ENCODE measurements around the gene CTAG1A. TPM values are rescaled to one million over a fixed set of nuclear protein-coding genes. Genes with fewer than 3 reads are reported as not detected.

Gene CTAG1A
- total and polyA plus RNA-seq, 2 donors (not counting 1 experiment from before 2014, with no cell fraction given), result not detected

DNA sequence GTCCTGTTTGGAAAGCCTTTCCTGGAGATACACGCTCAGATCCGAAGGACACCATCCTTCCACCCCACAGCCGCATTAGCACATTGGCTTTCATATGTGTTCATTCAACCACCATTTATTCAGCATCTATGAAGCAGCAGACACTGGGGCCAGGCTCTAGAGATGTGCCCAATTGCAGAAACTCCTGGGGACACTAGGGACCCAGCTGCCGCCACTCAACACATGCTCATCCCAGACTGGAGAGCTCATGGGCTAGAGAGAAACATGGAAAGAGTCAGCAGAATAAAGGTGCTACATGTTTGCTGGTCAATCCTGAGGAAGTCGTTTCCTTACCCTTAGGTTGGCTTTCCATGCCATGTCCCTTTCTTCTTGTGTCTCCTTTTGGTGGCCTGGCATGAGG lies 7.6 kb downstream of the CTAG1A start:
- Histone ChIP-seq H3K27me3 (replicated peaks in 1 of 4; ENCODE audit: control extremely low read depth in 1 of 4, control insufficient read depth in 3 of 4, insufficient read depth in 4 of 4, low read length in 3 of 4) (no peaks in the 10 kb centered on the region), H3K4me2 (replicated peaks; ENCODE audit: low read depth, low read length, poor library complexity, severe bottlenecking) (no peak overlapping the region), H3K36me3 (replicated peaks in 1 of 2; ENCODE audit: control extremely low read depth in 1 of 2, control insufficient read depth in 1 of 2, extremely low read depth in 1 of 2, insufficient read depth in 2 of 2, low read length in 1 of 2) (no peaks in the 10 kb centered on the region), H3K9ac (ENCODE audit: low read length) (no peak overlapping the region), H3K79me2 (ENCODE audit: control insufficient read depth, insufficient read depth, low read length) (no peaks in the 10 kb centered on the region), H2AFZ (ENCODE audit: insufficient read depth, low read depth, low read length, poor library complexity, severe bottlenecking) (no peak overlapping the region), H3K27ac (ENCODE audit: low read length in 2 of 2) (no peak overlapping the region), H3K4me1 (ENCODE audit: control insufficient read depth in 2 of 2, insufficient read depth in 2 of 2, low read length in 2 of 2) (no peaks in the 10 kb centered on the region), H3K9me3 (ENCODE audit: control extremely low read depth in 1 of 3, control insufficient read depth in 2 of 3, insufficient read depth in 1 of 3, low read length in 2 of 3) (peaks cover 0 to 11% (median 0%) of the 10 kb centered on the region in 3 donors), H4K20me1 (ENCODE audit: control insufficient read depth, insufficient read depth, low read length, poor library complexity, severe bottlenecking) (no peaks in the 10 kb centered on the region), H3K4me3 (ENCODE audit: control extremely low read depth in 1 of 5, extremely low read depth in 1 of 5, insufficient read depth in 1 of 5, low read depth in 2 of 5, low read length in 4 of 5) (no peak overlapping the region)
- Mint-ChIP-seq H3K27me3 (peaks cover 12% of the 10 kb centered on the region), H3K9me3 (ENCODE audit: insufficient read depth) (no peaks in the 10 kb centered on the region), H3K4me1 (no peaks in the 10 kb centered on the region), H3K27ac (no peak overlapping the region), H3K4me3 (no peak overlapping the region)
- intact Hi-C loops (cut with micrococcal nuclease), result no loop called here
- no CpG with 5 or more reads among the region's 5 CpGs for WGBS (ENCODE audit: insufficient coverage)
- DNase-seq (no peak), ATAC-seq (ENCODE audit: low read depth) (no peak)
- TF ChIP-seq, protein P1, sequence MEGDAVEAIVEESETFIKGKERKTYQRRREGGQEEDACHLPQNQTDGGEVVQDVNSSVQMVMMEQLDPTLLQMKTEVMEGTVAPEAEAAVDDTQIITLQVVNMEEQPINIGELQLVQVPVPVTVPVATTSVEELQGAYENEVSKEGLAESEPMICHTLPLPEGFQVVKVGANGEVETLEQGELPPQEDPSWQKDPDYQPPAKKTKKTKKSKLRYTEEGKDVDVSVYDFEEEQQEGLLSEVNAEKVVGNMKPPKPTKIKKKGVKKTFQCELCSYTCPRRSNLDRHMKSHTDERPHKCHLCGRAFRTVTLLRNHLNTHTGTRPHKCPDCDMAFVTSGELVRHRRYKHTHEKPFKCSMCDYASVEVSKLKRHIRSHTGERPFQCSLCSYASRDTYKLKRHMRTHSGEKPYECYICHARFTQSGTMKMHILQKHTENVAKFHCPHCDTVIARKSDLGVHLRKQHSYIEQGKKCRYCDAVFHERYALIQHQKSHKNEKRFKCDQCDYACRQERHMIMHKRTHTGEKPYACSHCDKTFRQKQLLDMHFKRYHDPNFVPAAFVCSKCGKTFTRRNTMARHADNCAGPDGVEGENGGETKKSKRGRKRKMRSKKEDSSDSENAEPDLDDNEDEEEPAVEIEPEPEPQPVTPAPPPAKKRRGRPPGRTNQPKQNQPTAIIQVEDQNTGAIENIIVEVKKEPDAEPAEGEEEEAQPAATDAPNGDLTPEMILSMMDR (IDR thresholded peaks at IDR 0.05), result no peak
- no peak for TF ChIP-seq EZH2 (IDR thresholded peaks at IDR 0.05; ENCODE audit: borderline replicate concordance, insufficient read depth, low read depth, low read length, poor library complexity, severe bottlenecking)
- ChIA-PET POLR2A (no interaction called here), CTCF (interaction anchor here (1.0 kb wide), 1 partner anchor 249 kb away, joined by 3 read pairs; no protein-coding TSS in a partner anchor)

DNA sequence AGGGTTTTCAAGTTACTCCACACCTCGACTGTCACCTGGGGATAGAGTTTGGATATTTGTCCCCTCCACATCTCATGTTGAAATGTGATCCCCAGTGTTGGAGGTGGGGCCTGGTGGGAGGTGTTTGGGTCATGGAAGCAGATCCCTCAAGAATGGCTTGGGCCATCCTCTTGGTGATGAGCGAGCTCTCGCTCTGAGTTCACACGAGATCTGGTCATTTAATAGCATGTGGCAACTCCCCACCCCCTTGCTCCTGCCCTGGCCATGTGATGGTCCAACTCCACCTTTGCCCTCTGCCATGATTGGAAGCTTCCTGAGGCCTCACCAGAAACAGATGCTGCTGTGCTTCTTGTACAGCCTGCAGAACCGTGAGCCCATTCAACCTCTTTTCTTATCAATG lies 8.3 kb downstream of the CTAG1A start:
- no peak overlapping the region for H3K27ac Mint-ChIP-seq
- Histone ChIP-seq H3K4me3 (ENCODE audit: control extremely low read depth in 1 of 5, extremely low read depth in 1 of 5, insufficient read depth in 1 of 5, low read depth in 2 of 5, low read length in 4 of 5) (no peak overlapping the region), H3K4me2 (replicated peaks; ENCODE audit: low read depth, low read length, poor library complexity, severe bottlenecking) (no peak overlapping the region), H2AFZ (ENCODE audit: insufficient read depth, low read depth, low read length, poor library complexity, severe bottlenecking) (no peak overlapping the region), H3K9ac (ENCODE audit: low read length) (no peak overlapping the region), H3K79me2 (ENCODE audit: control insufficient read depth, insufficient read depth, low read length) (no peaks in the 10 kb centered on the region), H3K9me3 (ENCODE audit: control extremely low read depth in 1 of 3, control insufficient read depth in 2 of 3, insufficient read depth in 1 of 3, low read length in 2 of 3) (peaks cover 0 to 11% (median 0%) of the 10 kb centered on the region in 3 donors), H3K27ac (ENCODE audit: low read length in 2 of 2) (no peak overlapping the region), H3K4me1 (ENCODE audit: control insufficient read depth in 2 of 2, insufficient read depth in 2 of 2, low read length in 2 of 2) (no peaks in the 10 kb centered on the region), H3K36me3 (replicated peaks in 1 of 2; ENCODE audit: control extremely low read depth in 1 of 2, control insufficient read depth in 1 of 2, extremely low read depth in 1 of 2, insufficient read depth in 2 of 2, low read length in 1 of 2) (no peaks in the 10 kb centered on the region), H4K20me1 (ENCODE audit: control insufficient read depth, insufficient read depth, low read length, poor library complexity, severe bottlenecking) (no peaks in the 10 kb centered on the region), H3K27me3 (replicated peaks in 1 of 4; ENCODE audit: control extremely low read depth in 1 of 4, control insufficient read depth in 3 of 4, insufficient read depth in 4 of 4, low read length in 3 of 4) (no peaks in the 10 kb centered on the region)
- WGBS (ENCODE audit: insufficient coverage), result 100% methylated on average over 1 of the region's 5 CpGs
- DNase-seq, result no peak
- ChIA-PET POLR2A (no interaction called here), CTCF (no interaction called here)
- no peak for ATAC-seq (ENCODE audit: low read depth)
- intact Hi-C loops (cut with micrococcal nuclease), result no loop called here
- TF ChIP-seq, protein P1 (IDR thresholded peaks at IDR 0.05), result no peak
- TF ChIP-seq EZH2 (IDR thresholded peaks at IDR 0.05; ENCODE audit: borderline replicate concordance, insufficient read depth, low read depth, low read length, poor library complexity, severe bottlenecking), result no peak
- H3K27me3 Mint-ChIP-seq, result peaks cover 12% of the 10 kb centered on the region
- no peaks in the 10 kb centered on the region for H3K9me3 Mint-ChIP-seq (ENCODE audit: insufficient read depth)
- H3K4me3 Mint-ChIP-seq, result no peak overlapping the region
- H3K4me1 Mint-ChIP-seq, result no peaks in the 10 kb centered on the region

Measured in B cell (primary cell).